ENCODE data around the gene JAG2. TPM values are rescaled to one million over a fixed set of nuclear protein-coding genes. Genes with fewer than 3 reads are reported as not detected.

Gene JAG2
- total and polyA plus RNA-seq, 7 donors = 10.6 to 34.0 (median 25.9) TPM

DNA sequence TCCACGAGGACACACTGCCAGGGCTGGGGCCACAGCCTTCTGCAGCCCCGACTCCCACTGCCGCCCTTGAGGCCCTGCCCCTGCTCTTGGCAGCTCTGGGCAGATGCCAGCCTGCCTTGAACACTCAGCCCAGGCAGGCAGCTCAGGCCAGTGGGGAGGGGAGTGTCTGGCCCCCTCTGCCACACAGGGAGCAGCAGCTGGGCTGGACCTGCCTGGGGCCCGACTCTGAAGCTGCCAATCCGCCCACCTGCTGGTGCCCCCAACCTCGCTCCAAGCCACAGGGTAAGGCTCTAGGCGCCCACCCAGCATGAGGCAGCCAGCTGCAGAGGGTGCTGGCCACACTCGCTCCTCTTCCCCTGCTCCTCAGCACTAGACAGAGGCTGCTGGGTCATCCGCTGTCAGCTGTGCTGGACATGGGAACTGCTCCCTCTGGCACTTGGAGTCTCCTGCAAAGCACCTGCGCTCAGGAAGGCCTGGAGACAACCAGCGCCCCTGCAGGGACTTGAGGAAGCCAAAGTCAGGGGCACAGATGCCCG is 37.2 kb upstream of the JAG2 start:
- H3K9me3 ChIP-seq = no peaks in the 10 kb centered on the region
- H3K27ac ChIP-seq = no peak overlapping the region
- H3K36me3 ChIP-seq (ENCODE audit: insufficient read depth in 1 of 2, low read depth in 1 of 2) = peaks cover 0 to 14% of the 10 kb centered on the region in 2 donors
- no peak overlapping the region for H3K4me3 ChIP-seq
- peaks cover 24% of the 10 kb centered on the region for H3K4me1 ChIP-seq
- WGBS, 3 donors = 12 to 41% (median 17%) methylated on average over 11 to 12 of the region's 12 CpGs
- peaks cover 0 to 5% (median 0%) of the 10 kb centered on the region in 3 donors for H3K27me3 ChIP-seq (ENCODE audit: insufficient read depth in 3 of 3, low read length in 2 of 3)
- ATAC-seq = peak in 3 of 4 donors; percentile 9 to 40 (median 16)
- TF ChIP-seq, protein P1, sequence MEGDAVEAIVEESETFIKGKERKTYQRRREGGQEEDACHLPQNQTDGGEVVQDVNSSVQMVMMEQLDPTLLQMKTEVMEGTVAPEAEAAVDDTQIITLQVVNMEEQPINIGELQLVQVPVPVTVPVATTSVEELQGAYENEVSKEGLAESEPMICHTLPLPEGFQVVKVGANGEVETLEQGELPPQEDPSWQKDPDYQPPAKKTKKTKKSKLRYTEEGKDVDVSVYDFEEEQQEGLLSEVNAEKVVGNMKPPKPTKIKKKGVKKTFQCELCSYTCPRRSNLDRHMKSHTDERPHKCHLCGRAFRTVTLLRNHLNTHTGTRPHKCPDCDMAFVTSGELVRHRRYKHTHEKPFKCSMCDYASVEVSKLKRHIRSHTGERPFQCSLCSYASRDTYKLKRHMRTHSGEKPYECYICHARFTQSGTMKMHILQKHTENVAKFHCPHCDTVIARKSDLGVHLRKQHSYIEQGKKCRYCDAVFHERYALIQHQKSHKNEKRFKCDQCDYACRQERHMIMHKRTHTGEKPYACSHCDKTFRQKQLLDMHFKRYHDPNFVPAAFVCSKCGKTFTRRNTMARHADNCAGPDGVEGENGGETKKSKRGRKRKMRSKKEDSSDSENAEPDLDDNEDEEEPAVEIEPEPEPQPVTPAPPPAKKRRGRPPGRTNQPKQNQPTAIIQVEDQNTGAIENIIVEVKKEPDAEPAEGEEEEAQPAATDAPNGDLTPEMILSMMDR (IDR thresholded peaks at IDR 0.05) = no peak
- DNase-seq = no peak
- intact Hi-C loops (cut with DNase I) = no loop called here

DNA sequence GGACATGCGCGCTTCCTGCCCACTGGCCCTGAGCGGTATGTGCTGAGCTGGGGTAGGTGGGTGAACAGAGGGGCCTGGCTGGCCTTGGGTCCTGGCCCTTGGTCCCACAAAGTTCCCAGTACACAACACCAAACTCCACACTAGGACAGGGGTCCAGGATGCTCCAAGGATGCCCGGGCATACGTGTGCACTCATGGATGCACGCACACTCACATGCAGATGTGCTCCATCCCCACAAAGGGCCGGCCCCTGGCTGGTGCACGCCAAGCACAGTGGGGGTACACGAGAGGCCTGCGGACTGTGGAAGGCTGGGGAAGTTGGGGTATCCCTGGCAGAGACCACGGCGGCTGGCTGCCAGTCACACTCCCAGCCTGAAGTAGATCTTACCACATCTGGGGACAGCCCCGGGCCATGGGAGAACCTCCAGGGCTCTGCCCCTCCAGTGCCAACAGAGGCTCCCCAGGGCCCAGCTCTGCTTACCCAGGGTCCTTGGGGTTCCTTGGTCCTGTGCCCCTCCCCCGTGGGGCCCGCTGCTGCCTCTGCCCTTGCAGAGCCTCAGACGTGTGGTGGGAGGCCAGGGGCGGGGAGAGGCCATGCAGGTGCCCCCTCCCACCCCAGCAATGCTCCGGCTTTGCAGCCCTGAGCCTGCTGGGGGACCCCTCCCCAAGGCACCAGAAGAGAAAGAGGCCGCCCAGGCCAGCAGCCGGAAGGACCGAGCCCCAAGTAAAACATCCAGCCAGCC is 36.5 kb upstream of the JAG2 start:
- H3K9me3 ChIP-seq = no peaks in the 10 kb centered on the region
- peaks cover 24% of the 10 kb centered on the region for H3K4me1 ChIP-seq
- H3K36me3 ChIP-seq (ENCODE audit: insufficient read depth in 1 of 2, low read depth in 1 of 2) = peaks cover 0 to 11% of the 10 kb centered on the region in 2 donors
- ATAC-seq = peak in 2 of 4 donors; percentile 3 to 5
- DNase-seq = no peak
- no peak overlapping the region for H3K4me3 ChIP-seq
- no peak overlapping the region for H3K27ac ChIP-seq
- TF ChIP-seq, protein P1 (IDR thresholded peaks at IDR 0.05) = no peak
- WGBS, 3 donors = 29 to 45% (median 32%) methylated on average over 20 to 21 of the region's 21 CpGs
- H3K27me3 ChIP-seq (ENCODE audit: insufficient read depth in 3 of 3, low read length in 2 of 3) = peaks cover 0 to 10% (median 0%) of the 10 kb centered on the region in 3 donors
- intact Hi-C loops (cut with DNase I) = loop anchor here in 1 of 2 donors (5.0 kb wide), 3 partner anchors 77 to 147 kb away; no protein-coding TSS in a partner anchor

DNA sequence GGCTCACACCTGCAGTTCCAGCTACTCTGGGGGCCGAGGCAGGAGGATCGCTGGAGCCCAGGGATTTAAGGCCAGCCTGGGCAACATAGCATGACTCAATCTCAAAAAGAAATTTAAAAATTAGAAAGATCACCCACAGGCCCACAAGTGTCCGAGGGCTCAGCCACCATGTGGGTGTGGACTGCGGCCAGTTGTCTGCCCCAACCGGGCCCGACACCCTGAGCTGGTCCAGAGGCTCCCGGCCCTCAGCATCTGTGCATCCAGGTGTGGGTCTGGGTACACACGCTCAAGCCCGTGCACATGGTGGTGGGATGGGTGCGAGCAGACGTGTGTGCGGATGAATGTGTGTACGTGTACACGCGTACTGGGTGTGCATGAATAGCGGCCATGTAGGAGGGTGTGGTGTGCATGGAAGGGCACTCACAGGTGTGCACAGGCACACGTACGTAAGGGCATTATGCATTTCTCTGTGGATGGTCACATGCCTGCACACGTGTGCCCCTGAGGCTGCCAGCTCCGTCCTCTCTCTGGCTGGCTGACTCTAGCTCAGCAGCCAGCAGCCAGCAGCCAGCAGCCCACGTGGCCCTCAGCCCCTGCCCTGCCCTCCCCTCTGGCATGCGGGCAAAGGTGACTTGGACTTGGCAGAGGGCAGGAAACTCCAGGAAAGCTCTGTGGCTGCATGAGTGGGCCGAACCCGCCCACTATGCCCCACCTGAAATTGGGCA is 35.8 kb upstream of the JAG2 start:
- Histone ChIP-seq H3K4me3 (no peak overlapping the region), H3K27ac (no peak overlapping the region), H3K27me3 (ENCODE audit: insufficient read depth in 3 of 3, low read length in 2 of 3) (peaks cover 0 to 17% (median 0%) of the 10 kb centered on the region in 3 donors), H3K36me3 (ENCODE audit: insufficient read depth in 1 of 2, low read depth in 1 of 2) (peaks cover 0 to 4% of the 10 kb centered on the region in 2 donors), H3K4me1 (peaks cover 24% of the 10 kb centered on the region), H3K9me3 (no peaks in the 10 kb centered on the region)
- TF ChIP-seq, protein P1 (IDR thresholded peaks at IDR 0.05) = no peak
- ATAC-seq (peak; percentile 57 to 79 (median 69)), DNase-seq (peak in 1 of 2 donors; percentile 77)
- WGBS, 3 donors = 29 to 45% (median 36%) methylated on average over 24 of the region's 24 CpGs
- intact Hi-C loops (cut with DNase I) = loop anchor here in 1 of 2 donors (5.0 kb wide), 3 partner anchors 78 to 148 kb away; no protein-coding TSS in a partner anchor

DNA sequence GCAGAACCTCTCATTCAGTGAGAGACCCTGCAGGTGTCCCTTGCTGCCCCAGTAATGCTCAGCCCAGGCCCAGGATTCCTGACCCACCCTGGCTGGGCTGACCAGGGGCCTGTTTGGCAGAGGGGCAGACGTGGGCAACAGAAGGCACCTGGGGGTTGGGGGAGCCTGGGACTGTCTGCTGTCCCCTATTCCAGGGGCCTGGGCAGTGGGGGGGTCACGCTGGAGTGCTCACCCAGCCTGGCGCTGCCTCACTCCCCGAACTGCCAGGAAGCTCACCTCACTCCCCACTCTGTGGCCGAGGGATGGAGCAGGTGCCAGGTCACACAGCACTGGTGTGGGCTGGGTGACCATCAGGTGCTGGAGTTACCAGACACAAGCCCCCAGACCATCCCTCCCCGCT is 35.1 kb upstream of the JAG2 start:
- DNase-seq = no peak
- no peak overlapping the region for H3K4me3 ChIP-seq
- H3K27ac ChIP-seq = no peak overlapping the region
- TF ChIP-seq, protein P1 (IDR thresholded peaks at IDR 0.05) = no peak
- WGBS, 3 donors = 76 to 92% (median 77%) methylated on average over 4 to 6 of the region's 6 CpGs
- H3K9me3 ChIP-seq = no peaks in the 10 kb centered on the region
- no peak for ATAC-seq
- peaks cover 24% of the 10 kb centered on the region for H3K4me1 ChIP-seq
- intact Hi-C loops (cut with DNase I) = loop anchor here (1.0 to 5.0 kb wide), 5 partner anchors 78 to 149 kb away; no protein-coding TSS in a partner anchor
- H3K36me3 ChIP-seq (ENCODE audit: insufficient read depth in 1 of 2, low read depth in 1 of 2) = no peaks in the 10 kb centered on the region
- peaks cover 0 to 20% (median 0%) of the 10 kb centered on the region in 3 donors for H3K27me3 ChIP-seq (ENCODE audit: insufficient read depth in 3 of 3, low read length in 2 of 3)
